ENCODE measurements around the gene STS.

STS gene

GRCh38 chrX:7133050-7133440 lies 14.5 kb upstream of the STS start:
- no peak for DNase-seq (ENCODE audit: low read depth)
- no peak overlapping the region for H3K4me3 ChIP-seq (ENCODE audit: low read depth, low read length)
- TF ChIP-seq, protein P1, sequence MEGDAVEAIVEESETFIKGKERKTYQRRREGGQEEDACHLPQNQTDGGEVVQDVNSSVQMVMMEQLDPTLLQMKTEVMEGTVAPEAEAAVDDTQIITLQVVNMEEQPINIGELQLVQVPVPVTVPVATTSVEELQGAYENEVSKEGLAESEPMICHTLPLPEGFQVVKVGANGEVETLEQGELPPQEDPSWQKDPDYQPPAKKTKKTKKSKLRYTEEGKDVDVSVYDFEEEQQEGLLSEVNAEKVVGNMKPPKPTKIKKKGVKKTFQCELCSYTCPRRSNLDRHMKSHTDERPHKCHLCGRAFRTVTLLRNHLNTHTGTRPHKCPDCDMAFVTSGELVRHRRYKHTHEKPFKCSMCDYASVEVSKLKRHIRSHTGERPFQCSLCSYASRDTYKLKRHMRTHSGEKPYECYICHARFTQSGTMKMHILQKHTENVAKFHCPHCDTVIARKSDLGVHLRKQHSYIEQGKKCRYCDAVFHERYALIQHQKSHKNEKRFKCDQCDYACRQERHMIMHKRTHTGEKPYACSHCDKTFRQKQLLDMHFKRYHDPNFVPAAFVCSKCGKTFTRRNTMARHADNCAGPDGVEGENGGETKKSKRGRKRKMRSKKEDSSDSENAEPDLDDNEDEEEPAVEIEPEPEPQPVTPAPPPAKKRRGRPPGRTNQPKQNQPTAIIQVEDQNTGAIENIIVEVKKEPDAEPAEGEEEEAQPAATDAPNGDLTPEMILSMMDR (IDR thresholded peaks at IDR 0.05; ENCODE audit: insufficient read depth, low read depth, low read length, missing control alignments), result no peak

DNA sequence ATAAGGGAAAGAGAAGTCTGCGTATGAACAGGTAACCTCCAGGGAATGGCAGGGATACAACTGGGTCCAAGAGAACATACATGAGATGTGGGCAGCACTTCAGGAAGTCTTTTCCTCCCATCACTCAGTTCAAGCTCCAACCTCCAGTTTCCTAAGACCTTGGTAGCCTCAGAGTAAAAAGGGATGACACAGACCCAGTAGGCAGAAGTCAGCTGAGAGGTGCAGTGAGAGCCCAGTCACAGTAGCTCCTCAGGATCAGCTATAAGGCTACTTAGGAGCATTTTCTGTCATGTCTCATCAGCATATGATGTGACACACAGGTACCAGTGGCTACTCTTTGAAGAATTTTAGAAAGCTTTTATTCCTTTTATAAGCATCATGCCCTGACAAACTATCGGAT lies 12.5 kb upstream of the STS start:
- H3K4me3 ChIP-seq (ENCODE audit: low read depth, low read length), result no peak overlapping the region
- DNase-seq (ENCODE audit: low read depth), result no peak
- TF ChIP-seq, protein P1 (IDR thresholded peaks at IDR 0.05; ENCODE audit: insufficient read depth, low read depth, low read length, missing control alignments), result no peak

DNA sequence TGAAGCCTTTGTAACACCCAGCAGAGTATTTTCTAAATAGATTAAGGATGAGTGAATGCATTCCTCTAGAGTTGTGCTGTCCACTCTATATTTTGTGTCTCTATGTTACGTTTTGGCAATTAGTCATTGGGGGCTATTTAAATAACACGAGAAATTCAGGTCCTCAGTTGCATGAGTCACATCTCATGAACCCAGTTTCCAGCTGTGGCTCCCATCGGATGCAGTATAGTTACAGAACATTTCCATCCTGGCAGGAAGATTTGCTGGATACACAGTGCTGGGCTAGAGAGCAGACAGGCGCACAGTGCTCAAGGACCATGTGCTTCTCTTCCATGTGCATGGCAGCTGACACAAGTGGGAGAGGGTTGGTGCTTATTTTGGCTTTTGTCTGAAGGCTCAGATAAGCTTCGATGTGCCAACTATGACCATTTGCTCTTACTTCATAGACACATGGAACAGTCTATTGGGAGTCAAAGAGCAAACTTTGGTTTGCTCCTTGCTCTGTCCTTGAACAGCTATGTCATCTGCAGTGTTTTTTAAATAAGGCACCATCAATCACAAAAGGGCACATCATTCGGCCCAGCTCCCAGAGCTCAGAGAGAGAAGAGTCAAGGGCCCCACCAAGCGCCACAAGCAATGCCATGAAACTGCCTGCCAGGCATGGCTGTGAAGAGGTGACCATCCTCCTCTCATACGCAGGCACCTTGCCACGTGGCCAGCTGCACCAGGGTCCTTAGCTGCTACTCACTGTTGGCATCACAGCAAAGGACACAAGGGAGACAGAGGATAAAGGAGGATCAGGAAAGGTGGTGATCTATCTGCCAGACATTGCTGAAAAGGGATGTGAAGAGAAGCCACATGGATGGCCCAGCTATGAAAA lies 8.1 kb upstream of the STS start:
- no peak for DNase-seq (ENCODE audit: low read depth)
- TF ChIP-seq, protein P1 (IDR thresholded peaks at IDR 0.05; ENCODE audit: insufficient read depth, low read depth, low read length, missing control alignments), result no peak
- no peak overlapping the region for H3K4me3 ChIP-seq (ENCODE audit: low read depth, low read length)

DNA sequence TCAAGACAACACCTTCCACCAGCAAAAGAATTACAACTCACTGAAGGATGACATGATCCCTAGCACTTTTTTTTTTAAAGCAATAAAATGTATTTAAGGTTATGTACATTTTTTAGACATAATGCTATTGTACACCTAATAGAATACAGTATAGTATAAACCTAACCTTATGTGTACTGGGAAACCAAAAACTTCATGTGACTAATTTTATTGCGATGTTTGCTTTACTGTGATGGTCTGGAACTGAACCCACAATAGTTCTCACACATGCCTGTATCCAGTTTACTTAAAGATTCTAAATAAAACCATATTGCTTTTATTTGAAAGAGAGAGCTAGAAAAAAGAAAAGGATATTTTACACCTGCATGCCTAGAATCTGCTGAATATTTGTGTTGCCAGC lies 4.4 kb upstream of the STS start:
- H3K4me3 ChIP-seq (ENCODE audit: low read depth, low read length), result no peak overlapping the region
- TF ChIP-seq, protein P1 (IDR thresholded peaks at IDR 0.05; ENCODE audit: insufficient read depth, low read depth, low read length, missing control alignments), result no peak
- DNase-seq (ENCODE audit: low read depth), result no peak

GRCh38 chrX:7143941-7144525 lies 3.5 kb upstream of the STS start:
- no peak for DNase-seq (ENCODE audit: low read depth)

GRCh38 chrX:7145454-7145853 lies 2.1 kb upstream of the STS start:
- DNase-seq (ENCODE audit: low read depth), result no peak
- H3K4me3 ChIP-seq (ENCODE audit: low read depth, low read length), result no peak overlapping the region
- TF ChIP-seq, protein P1 (IDR thresholded peaks at IDR 0.05; ENCODE audit: insufficient read depth, low read depth, low read length, missing control alignments), result no peak

More at GRCh38 chrX:7143941-7144525, 3.5 kb upstream of the STS start:
- no peak overlapping the region for H3K4me3 ChIP-seq (ENCODE audit: low read depth, low read length)
- TF ChIP-seq, protein P1 (IDR thresholded peaks at IDR 0.05; ENCODE audit: insufficient read depth, low read depth, low read length, missing control alignments), result no peak

Data from GM12865 (cell line).